Activated CD8-positive, alpha-beta memory T cell treated with anti-CD3 and anti-CD28 coated beads, Interleukin-2, amount 50 U/mL, for 24 hours (primary cell): ENCODE measurements around the gene GPAM.

ENCODE experiments used
- DNase-seq: peaks from one replicate; pipeline ENCODE4 v3.0.0-alpha.2; 2020; ENCODE audit errors: extremely low read depth

GPAM gene

DNA sequence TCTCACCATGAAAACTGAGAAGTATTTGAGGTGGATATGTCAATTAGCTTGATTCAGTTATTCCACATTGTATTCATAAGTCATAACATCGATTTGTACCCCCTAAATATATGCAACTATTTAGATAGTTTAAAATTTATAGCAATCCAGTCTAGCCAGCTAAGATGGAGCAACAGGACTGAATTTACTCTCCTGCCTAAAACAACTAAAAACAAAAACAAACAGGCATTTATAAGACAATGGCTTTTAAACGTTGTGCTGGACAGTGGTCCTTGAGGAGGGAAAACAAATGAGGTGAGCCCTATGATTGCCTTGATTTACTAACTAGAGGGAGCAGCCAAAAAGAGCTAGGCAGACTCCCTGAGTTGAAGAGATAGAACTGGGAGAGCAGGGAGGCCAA, 814 bp upstream of the GPAM start:
- DNase-seq, result no peak

- DNase-seq, result no peak
Observed at GRCh38 chr10:112184052-112184371, 447 bp upstream of the GPAM start.

DNA sequence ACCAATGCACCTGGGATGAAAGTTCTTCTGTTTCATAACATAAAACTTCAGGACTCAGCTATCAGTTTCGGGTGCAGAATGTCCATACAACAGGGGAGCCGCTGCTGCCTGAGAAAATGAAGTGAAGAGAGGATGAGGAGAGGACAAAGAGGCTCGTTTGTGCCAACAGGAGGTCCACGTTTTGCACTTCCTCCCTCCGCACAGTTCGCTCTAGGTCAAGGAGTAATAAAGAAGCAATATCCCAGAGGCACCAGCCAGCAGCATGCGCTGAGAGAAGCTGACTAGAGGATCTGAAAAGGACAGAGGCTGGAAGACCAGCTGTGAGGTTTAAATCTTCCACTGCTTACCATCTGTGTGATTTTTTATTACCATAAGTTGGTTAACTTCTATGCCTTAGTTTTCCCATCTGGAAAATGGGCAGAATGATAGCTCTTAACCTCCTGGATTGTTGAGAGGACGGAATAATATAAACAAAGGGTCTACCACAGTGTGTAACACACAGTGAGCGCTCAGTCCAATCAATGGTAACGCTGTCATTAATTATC, 709 bp downstream of the GPAM start:
- no peak for DNase-seq

- no peak for DNase-seq
Observed at GRCh38 chr10:112177247-112177646, 6.3 kb downstream of the GPAM start.

- no peak for DNase-seq
Observed at GRCh38 chr10:112176543-112176942, 7.0 kb downstream of the GPAM start.

- DNase-seq, result no peak
Observed at GRCh38 chr10:112175409-112175808, 8.2 kb downstream of the GPAM start.

DNA sequence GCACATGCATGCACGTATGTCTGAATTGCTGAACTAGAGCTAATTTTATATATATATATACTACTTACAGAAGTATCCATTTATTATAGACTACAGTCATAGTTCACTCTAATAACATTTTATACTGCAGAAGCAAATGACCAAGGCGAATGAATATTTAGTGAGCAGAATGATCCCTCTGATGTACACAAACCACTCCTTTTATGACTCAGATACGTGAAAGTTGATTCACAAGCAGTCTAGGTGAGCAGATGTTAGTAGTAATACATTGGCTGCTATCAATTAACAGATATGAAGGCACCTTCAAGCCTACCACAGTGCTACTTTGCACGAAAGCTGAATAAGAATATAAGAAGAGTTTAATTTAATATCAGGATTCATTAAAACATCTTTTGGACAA, 10.4 kb downstream of the GPAM start:
- DNase-seq, result no peak

- no peak for DNase-seq
Observed at GRCh38 chr10:112168733-112169132, 14.8 kb downstream of the GPAM start.

DNA sequence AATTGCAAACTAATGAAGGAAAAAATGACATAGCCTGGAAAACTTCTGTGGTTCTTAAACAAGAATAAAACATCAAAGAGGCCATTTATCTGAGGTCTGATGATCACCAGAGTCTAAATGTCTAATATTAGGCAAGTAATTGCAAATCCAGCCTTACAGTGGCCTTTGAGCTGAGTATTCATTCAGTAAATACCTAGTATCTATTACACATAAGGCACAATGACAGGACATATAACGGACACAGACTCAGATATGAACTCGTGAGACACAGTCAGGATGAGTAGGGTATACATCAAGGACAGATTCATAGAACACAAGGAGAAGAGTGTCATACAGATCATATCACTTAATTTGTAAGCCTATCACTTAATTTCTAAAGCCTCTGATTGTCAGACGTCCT, 16.8 kb downstream of the GPAM start:
- DNase-seq, result no peak

DNA sequence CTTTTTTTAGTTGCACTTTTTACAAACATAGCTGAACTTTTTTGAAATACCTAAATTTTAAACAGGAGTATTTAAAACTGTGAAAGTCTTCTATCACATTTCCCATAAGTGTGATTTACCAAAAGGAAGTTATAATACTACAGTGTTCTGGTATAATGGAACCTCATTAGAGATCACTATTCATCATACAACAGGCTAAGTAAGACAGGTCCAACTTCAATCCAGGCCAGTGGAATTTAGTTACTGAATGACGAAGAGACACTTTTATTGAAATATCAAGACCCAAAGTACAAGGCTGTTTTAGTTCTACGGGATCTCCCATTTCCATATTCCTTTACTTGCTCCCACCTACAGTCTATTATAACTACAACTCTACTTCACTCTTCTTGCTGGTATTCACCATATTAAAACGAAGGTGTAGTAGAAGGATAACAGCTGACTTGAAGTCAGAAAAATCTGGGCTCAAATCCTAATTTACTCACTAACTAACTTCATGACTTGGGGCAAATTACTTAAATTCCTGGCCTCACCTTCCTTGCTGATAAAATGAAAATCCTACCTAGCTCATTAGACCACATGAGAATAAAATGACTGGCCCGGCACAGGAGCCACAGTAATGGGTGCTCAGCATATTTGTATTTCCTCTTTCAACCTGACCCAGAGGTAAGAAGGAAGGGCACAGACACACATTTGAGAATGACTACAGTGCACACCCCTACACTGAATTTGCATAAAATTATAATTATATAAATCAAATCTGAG, 21.6 kb downstream of the GPAM start:
- no peak for DNase-seq

DNA sequence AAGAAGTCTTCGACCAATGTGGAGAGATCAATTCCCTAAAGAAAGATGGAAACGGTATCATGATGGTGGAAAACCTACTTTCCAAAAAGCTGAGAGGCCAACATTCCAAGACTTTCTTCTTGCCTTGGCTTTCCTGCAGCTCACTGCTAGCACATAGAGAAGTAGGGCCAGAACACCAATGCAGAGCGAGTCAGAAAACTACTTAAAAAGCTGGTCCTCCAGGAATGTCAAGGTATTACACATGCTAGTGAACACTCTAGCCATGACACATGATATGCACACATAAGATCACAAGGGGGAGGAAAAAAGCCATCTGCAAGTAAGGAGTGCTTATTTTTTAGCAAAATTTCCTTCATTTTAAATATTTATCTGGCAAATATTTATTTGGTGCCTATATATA, 22.7 kb downstream of the GPAM start:
- no peak for DNase-seq

DNA sequence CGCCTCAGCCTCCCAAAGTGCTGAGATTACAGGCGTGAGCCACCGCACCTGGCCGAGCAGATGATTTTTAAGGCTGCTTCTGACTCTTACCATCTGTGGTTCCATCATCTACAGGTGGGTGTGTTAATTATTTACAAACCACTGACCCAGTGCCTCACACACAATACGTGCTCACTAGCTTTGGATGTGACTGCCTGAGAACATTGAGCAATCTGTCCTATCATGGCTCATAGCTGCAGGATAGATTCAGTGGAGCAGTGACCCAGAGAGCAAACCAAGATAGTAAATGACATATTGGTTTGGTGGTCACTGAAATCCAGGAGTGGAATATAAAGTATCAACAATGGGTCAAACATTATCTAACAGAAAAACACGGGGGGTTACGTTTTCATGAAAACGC, 24.1 kb downstream of the GPAM start:
- DNase-seq, result no peak

GRCh38 chr10:112151524-112152039, 32.0 kb downstream of the GPAM start:
- DNase-seq, result no peak

- DNase-seq, result no peak
Observed at GRCh38 chr10:112148331-112148730, 35.2 kb downstream of the GPAM start.

DNA sequence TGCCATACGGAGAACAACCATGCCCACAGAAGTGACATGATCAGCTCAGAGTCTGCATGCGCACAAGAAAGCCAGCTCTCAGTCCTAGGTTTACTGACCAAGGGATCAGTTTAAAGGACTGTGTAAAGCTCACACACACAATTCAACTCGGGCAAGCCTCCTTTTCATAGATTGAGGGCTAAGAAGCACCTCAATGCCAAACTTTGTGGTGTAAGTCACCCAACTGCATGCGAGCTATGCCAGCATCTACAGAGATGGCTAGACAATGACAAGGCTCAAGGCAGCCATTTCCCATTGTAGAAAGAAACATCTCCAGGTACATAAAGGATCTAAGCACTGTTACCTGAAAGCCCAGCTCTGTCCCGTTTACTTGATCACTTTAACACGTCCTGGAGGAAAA, 36.8 kb downstream of the GPAM start:
- DNase-seq, result no peak

DNA sequence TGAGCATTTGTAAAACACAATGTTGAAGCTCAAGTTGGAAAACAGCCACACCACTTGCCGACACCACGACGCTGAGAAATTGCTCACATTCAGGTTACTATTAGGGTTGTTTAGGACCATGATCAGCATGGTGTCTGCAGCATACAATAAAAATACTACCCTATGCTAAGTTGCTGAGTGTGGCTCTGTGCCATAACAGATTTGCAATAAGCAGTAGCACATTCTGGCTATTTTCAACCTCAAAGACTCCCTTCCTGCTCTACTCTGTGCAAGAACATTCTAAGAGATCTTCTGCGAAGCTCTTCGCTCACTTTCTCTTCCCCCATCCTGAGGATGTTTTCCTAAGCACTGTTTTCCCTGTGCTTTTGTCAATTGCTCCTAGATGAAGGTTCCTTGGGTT, 38.3 kb downstream of the GPAM start:
- no peak for DNase-seq

DNA sequence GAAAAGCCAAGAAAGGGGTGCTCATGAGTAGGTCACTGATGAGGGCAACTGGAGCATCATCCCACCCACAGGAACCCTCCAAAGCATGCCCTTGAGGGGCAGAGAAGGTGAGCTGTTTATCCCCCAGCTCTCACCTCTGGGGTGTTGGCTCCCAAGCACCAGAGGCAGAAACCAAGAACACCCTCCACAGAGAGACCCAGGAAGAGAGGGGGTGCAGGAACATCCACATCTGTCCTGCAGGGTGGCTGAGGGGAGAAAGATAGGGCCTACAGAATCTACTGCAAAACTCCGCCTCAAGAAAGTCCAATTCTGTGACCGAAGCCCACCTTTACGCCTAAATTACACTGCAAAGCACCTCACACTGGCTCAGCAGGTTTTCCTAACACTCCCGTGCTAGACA, 40.1 kb downstream of the GPAM start:
- DNase-seq, result no peak

DNA sequence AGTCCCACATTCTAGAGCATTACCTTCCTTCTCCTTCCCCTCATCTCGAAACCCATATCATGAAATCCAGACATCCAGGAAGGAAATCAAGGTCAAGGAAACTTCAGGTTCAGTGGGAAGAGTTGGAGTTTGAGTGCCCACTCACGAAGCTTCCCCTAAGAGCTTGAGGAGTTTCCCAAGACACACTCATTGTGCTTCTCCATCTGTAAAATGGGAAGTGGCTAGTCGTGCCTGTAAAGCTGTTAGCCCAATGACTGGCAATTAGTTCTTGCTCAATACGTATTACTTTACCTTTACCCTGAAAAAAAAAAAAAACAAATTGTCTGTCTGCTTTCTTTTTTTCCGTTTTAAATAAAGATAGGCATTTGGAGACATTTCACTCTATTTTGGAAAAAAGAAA, 42.3 kb downstream of the GPAM start:
- no peak for DNase-seq

DNA sequence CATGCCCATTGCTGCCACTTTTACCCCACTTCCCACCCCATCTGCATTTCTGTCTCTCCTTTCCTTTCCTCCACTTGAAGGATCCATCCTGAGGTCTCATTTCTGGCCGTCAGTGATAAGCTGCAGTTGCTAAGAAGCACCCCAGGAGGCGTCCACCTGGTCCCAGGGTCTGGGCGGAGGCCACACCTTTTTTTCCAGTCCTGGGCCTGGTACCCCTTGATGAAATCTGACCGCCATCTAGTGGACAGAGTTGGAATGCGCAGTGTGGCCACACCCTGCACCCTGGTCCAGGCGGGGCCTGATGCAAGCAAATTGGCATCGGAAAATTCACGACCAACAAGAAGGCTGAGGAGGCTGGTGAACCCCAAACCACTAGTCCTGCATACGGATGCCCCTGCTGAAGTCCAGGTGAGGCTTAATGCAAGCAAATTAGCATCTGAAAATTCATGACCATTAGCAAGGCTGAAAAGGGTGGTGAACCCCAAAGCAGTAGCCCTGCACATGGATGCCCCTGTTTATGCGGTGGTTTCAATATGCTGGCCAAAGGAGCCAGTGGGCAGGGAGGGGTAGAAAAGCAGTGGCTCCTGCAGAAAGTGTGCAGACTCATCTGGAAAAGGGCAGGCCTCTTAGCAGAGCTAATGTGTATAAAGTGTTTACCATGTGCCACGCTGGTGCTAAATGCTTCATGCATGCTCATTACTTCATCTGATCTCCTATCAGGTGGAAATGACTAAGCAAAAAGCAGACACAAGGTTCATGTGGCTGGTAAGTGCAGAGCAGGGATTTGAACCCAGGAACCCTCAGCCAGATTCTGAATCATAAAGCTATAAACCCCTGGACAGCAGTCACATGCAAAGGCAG, 43.2 kb downstream of the GPAM start:
- peak; percentile 38 for DNase-seq

- DNase-seq, result no peak
Observed at GRCh38 chr10:112139176-112139575, 44.4 kb downstream of the GPAM start.

- no peak for DNase-seq
Observed at GRCh38 chr10:112137154-112137987, 46.2 kb downstream of the GPAM start.
